CD4-positive, alpha-beta memory T cell (primary cell): Measurements from ENCODE around the gene SLC41A3. TPM values are rescaled to one million over a fixed set of nuclear protein-coding genes. Genes with fewer than 3 reads are reported as not detected.
"Not testable (repeated sequence)": the region's sequence is repeated elsewhere in the genome, so short reads cannot be mapped to it uniquely, and the experiment has no call there.

Source experiments
- CTCF ChIA-PET: fragments of 350-600 bp; sonication (Branson Sonifier 250); formaldehyde crosslinking; loops from one replicate; lab custom pipeline; 2021; ENCODE audit warnings: inconsistent platforms; ENCODE audit not compliant: partially characterized antibody; lab: Charles Lee
- POLR2A ChIA-PET: fragments of 350-600 bp; sonication (Branson Sonifier 250); formaldehyde crosslinking; loops from one replicate; lab custom pipeline; 2021; ENCODE audit not compliant: partially characterized antibody; lab: Charles Lee
- DNase-seq, 5 donors: peaks; one replicate each; pipeline versions ENCODE4 v3.0.0 to v3.0.0-alpha.2; 2020 to 2022; ENCODE audit warnings: mixed read lengths in 1 of 5
- H3K27ac ChIP-seq: one replicate; pipeline ENCODE4 v1.7.0; 2013; ENCODE audit warnings: low read depth, low read length
- H3K27me3 ChIP-seq: 2 replicates; pipeline ENCODE4 v1.7.0; 2013; ENCODE audit warnings: mild to moderate bottlenecking, low read length, moderate library complexity; ENCODE audit not compliant: insufficient read depth
- H3K36me3 ChIP-seq: 2 replicates; pipeline ENCODE4 v1.7.0; 2013; ENCODE audit warnings: mild to moderate bottlenecking, low read length, moderate library complexity; ENCODE audit not compliant: insufficient read depth
- H3K4me1 ChIP-seq: 2 replicates; pipeline ENCODE4 v1.7.0; 2013; ENCODE audit warnings: mild to moderate bottlenecking, low read length, moderate library complexity; ENCODE audit not compliant: insufficient read depth
- H3K4me3 ChIP-seq, 2 donors: one replicate each; pipeline ENCODE4 v1.7.0; 2013; ENCODE audit warnings: low read length in 2 of 2, mild to moderate bottlenecking in 1 of 2
- H3K9me3 ChIP-seq, 2 donors: one replicate each; pipeline ENCODE4 v1.7.0; 2013; ENCODE audit warnings: low read length in 2 of 2, control low read depth in 1 of 2; ENCODE audit not compliant: control insufficient read depth in 1 of 2
- H3K27ac Mint-ChIP-seq, 7 donors: one replicate each; pipeline ENCODE4 v1.8.0; 2020 to 2021; ENCODE audit warnings: mixed read lengths in 7 of 7, mild to moderate bottlenecking in 6 of 7, inconsistent platforms in 3 of 7, moderate library complexity in 3 of 7
- H3K27me3 Mint-ChIP-seq, 2 donors: one replicate each; pipeline ENCODE4 v1.8.0; 2020 to 2021; ENCODE audit warnings: mixed read lengths in 2 of 2
- H3K36me3 Mint-ChIP-seq, 2 donors: one replicate each; pipeline ENCODE4 v1.8.0; 2020 to 2021; ENCODE audit warnings: mixed read lengths in 2 of 2, inconsistent platforms in 1 of 2, mild to moderate bottlenecking in 1 of 2
- H3K4me1 Mint-ChIP-seq, 4 donors: one replicate each; pipeline ENCODE4 v1.8.0; 2020 to 2021; ENCODE audit warnings: mixed read lengths in 4 of 4, mild to moderate bottlenecking in 1 of 4
- H3K4me3 Mint-ChIP-seq, 8 donors: one replicate each; pipeline ENCODE4 v1.8.0; 2020 to 2021; ENCODE audit warnings: mixed read lengths in 8 of 8, mild to moderate bottlenecking in 7 of 8, moderate library complexity in 6 of 8, inconsistent platforms in 3 of 8
- H3K9me3 Mint-ChIP-seq, 8 donors: one replicate each; pipeline ENCODE4 v1.8.0; 2020 to 2021; ENCODE audit warnings: mixed read lengths in 8 of 8, mild to moderate bottlenecking in 5 of 8, inconsistent platforms in 3 of 8, moderate library complexity in 1 of 8
- intact Hi-C: fragments of 100-400 bp; cut with micrococcal nuclease; formaldehyde crosslinking; loops from one replicate; pipeline ENCODE4 v1.15.1; 2023
- polyA plus RNA-seq, 2 donors: library from polyadenylated mRNA; unstranded; fragments of 300-500 nt; fragmentation: Illumina TruSeq; gene quantifications; one replicate each; pipeline ENCODE4 v1.2.3, GENCODE V29; 2021
- total RNA-seq, 2 experiments: library from RNA; stranded (reverse); gene quantifications; one replicate each; pipeline ENCODE4 v1.2.3, GENCODE V29; 2021

The SLC41A3 gene
- total and polyA plus RNA-seq, 4 experiments from 2014 or later: 22.5 to 41.2 (median 32.8) TPM

GRCh38 chr3:125960456-125961288 is 123.3 kb downstream of the SLC41A3 start:
- Mint-ChIP-seq H3K4me3 (no peak overlapping the region), H3K36me3 (peaks cover 0 to 4% of the 10 kb centered on the region in 2 donors), H3K27ac (no peak overlapping the region), H3K9me3 (peaks cover 0 to 2% (median 0%) of the 10 kb centered on the region in 8 donors), H3K27me3 (peaks cover 14 to 16% of the 10 kb centered on the region in 2 donors), H3K4me1 (no peaks in the 10 kb centered on the region)
- Histone ChIP-seq H3K4me3 (no peak overlapping the region), H3K27me3 (no peaks in the 10 kb centered on the region), H3K9me3 (no peaks in the 10 kb centered on the region), H3K27ac (no peak overlapping the region), H3K4me1 (no peaks in the 10 kb centered on the region), H3K36me3 (no peaks in the 10 kb centered on the region)
- POLR2A ChIA-PET: no interaction called here
- CTCF ChIA-PET: no interaction called here
- no peak for DNase-seq
- intact Hi-C loops: no loop called here

GRCh38 chr3:125960066-125960424 is 123.9 kb downstream of the SLC41A3 start:
- Mint-ChIP-seq H3K27me3 (peaks cover 14 to 18% of the 10 kb centered on the region in 2 donors), H3K4me3 (no peak overlapping the region), H3K9me3 (peaks cover 0 to 2% (median 0%) of the 10 kb centered on the region in 8 donors), H3K27ac (no peak overlapping the region), H3K4me1 (no peaks in the 10 kb centered on the region), H3K36me3 (peaks cover 0 to 4% of the 10 kb centered on the region in 2 donors)
- no peaks in the 10 kb centered on the region for H3K9me3 ChIP-seq
- ChIA-PET POLR2A (no interaction called here), CTCF (no interaction called here)
- no peaks in the 10 kb centered on the region for H3K27me3 ChIP-seq
- no peak overlapping the region for H3K27ac ChIP-seq
- DNase-seq: no peak
- no peak overlapping the region for H3K4me3 ChIP-seq
- H3K4me1 ChIP-seq: no peaks in the 10 kb centered on the region
- intact Hi-C loops: no loop called here
- H3K36me3 ChIP-seq: no peaks in the 10 kb centered on the region

GRCh38 chr3:125959317-125960065 is 124.4 kb downstream of the SLC41A3 start:
- intact Hi-C loops: no loop called here
- H3K36me3 Mint-ChIP-seq: peaks cover 0 to 4% of the 10 kb centered on the region in 2 donors
- POLR2A ChIA-PET: no interaction called here
- H3K4me3 Mint-ChIP-seq: no peak overlapping the region
- Histone ChIP-seq H3K4me1 (no peaks in the 10 kb centered on the region), H3K27ac (no peak overlapping the region), H3K9me3 (no peaks in the 10 kb centered on the region), H3K27me3 (no peaks in the 10 kb centered on the region), H3K36me3 (no peaks in the 10 kb centered on the region), H3K4me3 (no peak overlapping the region)
- no peak for DNase-seq
- H3K4me1 Mint-ChIP-seq: no peaks in the 10 kb centered on the region
- H3K9me3 Mint-ChIP-seq: peaks cover 0 to 2% (median 0%) of the 10 kb centered on the region in 8 donors
- H3K27ac Mint-ChIP-seq: no peak overlapping the region
- CTCF ChIA-PET: no interaction called here
- H3K27me3 Mint-ChIP-seq: peaks cover 14 to 18% of the 10 kb centered on the region in 2 donors

- no peak overlapping the region for H3K4me3 ChIP-seq
- H3K9me3 ChIP-seq: no peaks in the 10 kb centered on the region
- no peak overlapping the region for H3K27ac Mint-ChIP-seq
- no peaks in the 10 kb centered on the region for H3K36me3 ChIP-seq
- intact Hi-C loops: no loop called here
- peaks cover 11 to 20% of the 10 kb centered on the region in 2 donors for H3K27me3 Mint-ChIP-seq
- H3K27ac ChIP-seq: no peak overlapping the region
- peaks cover 0 to 4% of the 10 kb centered on the region in 2 donors for H3K36me3 Mint-ChIP-seq
- no peak for DNase-seq
- H3K27me3 ChIP-seq: no peaks in the 10 kb centered on the region
- H3K4me1 ChIP-seq: no peaks in the 10 kb centered on the region
- ChIA-PET POLR2A (no interaction called here), CTCF (no interaction called here)
- no peak overlapping the region for H3K4me3 Mint-ChIP-seq
- peaks cover 0 to 2% (median 0%) of the 10 kb centered on the region in 8 donors for H3K9me3 Mint-ChIP-seq
- no peaks in the 10 kb centered on the region for H3K4me1 Mint-ChIP-seq
These were observed 125.2 kb downstream of the SLC41A3 start for GRCh38 chr3:125958511-125959316.

GRCh38 chr3:125957674-125958510 is 126.0 kb downstream of the SLC41A3 start:
- H3K4me3 ChIP-seq: no peak overlapping the region
- no peaks in the 10 kb centered on the region for H3K27me3 ChIP-seq
- no peak overlapping the region for H3K27ac ChIP-seq
- ChIA-PET CTCF (interaction anchor here (0.5 kb wide), 1 partner anchor 26 kb away, joined by 3 read pairs; no protein-coding TSS in a partner anchor), POLR2A (no interaction called here)
- intact Hi-C loops: no loop called here
- no peak for DNase-seq
- H3K27me3 Mint-ChIP-seq: peaks cover 11 to 23% of the 10 kb centered on the region in 2 donors
- peaks cover 0 to 2% (median 0%) of the 10 kb centered on the region in 8 donors for H3K9me3 Mint-ChIP-seq
- no peaks in the 10 kb centered on the region for H3K4me1 ChIP-seq
- no peak overlapping the region for H3K4me3 Mint-ChIP-seq
- no peaks in the 10 kb centered on the region for H3K4me1 Mint-ChIP-seq
- H3K9me3 ChIP-seq: no peaks in the 10 kb centered on the region
- no peaks in the 10 kb centered on the region for H3K36me3 ChIP-seq
- peaks cover 0 to 4% of the 10 kb centered on the region in 2 donors for H3K36me3 Mint-ChIP-seq
- H3K27ac Mint-ChIP-seq: no peak overlapping the region

- H3K4me3 ChIP-seq, H3K27me3 ChIP-seq, H3K9me3 Mint-ChIP-seq, H3K9me3 ChIP-seq, H3K4me3 Mint-ChIP-seq, H3K36me3 ChIP-seq, POLR2A ChIA-PET, H3K36me3 Mint-ChIP-seq, H3K27ac Mint-ChIP-seq, intact Hi-C loops, DNase-seq, H3K4me1 ChIP-seq, H3K4me1 Mint-ChIP-seq, H3K27ac ChIP-seq: not testable (repeated sequence)
- H3K27me3 Mint-ChIP-seq: peaks cover 14 to 23% of the 10 kb centered on the region in 2 donors
- CTCF ChIA-PET: interaction anchor here (0.5 kb wide), 1 partner anchor 25 kb away, joined by 3 read pairs; no protein-coding TSS in a partner anchor
These were observed 126.9 kb downstream of the SLC41A3 start for GRCh38 chr3:125957020-125957419.
